Brain microvascular endothelial cell (primary cell): ENCODE results near the gene RUFY1.
"Not testable (repeated sequence)": the region's sequence is repeated elsewhere in the genome, so short reads cannot be mapped to it uniquely, and the experiment has no call there.

Experiments used
- DNase-seq: peaks from one replicate; pipeline ENCODE4 v3.0.0-alpha.2; 2020
- H3K27ac ChIP-seq: fragments of 250-450 bp; sonication (Bioruptor Pico); 2 replicates; pipeline ENCODE4 v1.5.1; 2020; ENCODE audit warnings: mild to moderate bottlenecking, moderate library complexity
- H3K27me3 ChIP-seq: fragments of 250-450 bp; sonication (Bioruptor Pico); replicated peaks from 2 replicates; pipeline ENCODE4 v1.5.1; 2020; ENCODE audit warnings: mild to moderate bottlenecking
- H3K36me3 ChIP-seq: fragments of 250-450 bp; sonication (Bioruptor Pico); replicated peaks from 2 replicates; pipeline ENCODE4 v1.5.1; 2020; ENCODE audit warnings: mild to moderate bottlenecking
- H3K4me3 ChIP-seq: 2 replicates; pipeline ENCODE4 v1.5.1; 2011; ENCODE audit warnings: low read depth, mild to moderate bottlenecking, control low read depth, low read length, moderate library complexity
- CTCF ChIP-seq: IDR thresholded peaks from 2 replicates; pipeline ENCODE4 v1.5.1; 2011; ENCODE audit warnings: low read depth, mild to moderate bottlenecking, moderate library complexity, low read length, control low read depth, inconsistent platforms; ENCODE audit errors: missing control alignments
- in situ Hi-C: cut with HindIII; loops from 2 replicates; pipeline ENCODE4 v1.10.0; 2017; ENCODE audit warnings: low sequenced_read_pairs, low pct_ligation_motif_present

The RUFY1 gene

GRCh38 chr5:179542170-179542569, 8.2 kb upstream of the RUFY1 start:
- H3K36me3 ChIP-seq, result no peaks in the 10 kb centered on the region
- no peak overlapping the region for H3K4me3 ChIP-seq
- no peak for TF ChIP-seq CTCF
- H3K27me3 ChIP-seq, result no peaks in the 10 kb centered on the region
- in situ Hi-C loops, result no loop called here
- no peak for DNase-seq
- H3K27ac ChIP-seq, result no peak overlapping the region

- H3K4me3 ChIP-seq, H3K27me3 ChIP-seq, H3K27ac ChIP-seq, H3K36me3 ChIP-seq, DNase-seq, in situ Hi-C loops: not testable (repeated sequence)
These were observed 7.1 kb upstream of the RUFY1 start for GRCh38 chr5:179543275-179543674.

GRCh38 chr5:179553006-179553405, 2.7 kb downstream of the RUFY1 start:
- no peak overlapping the region for H3K27ac ChIP-seq
- no peak overlapping the region for H3K4me3 ChIP-seq
- no peak for DNase-seq
- H3K27me3 ChIP-seq, result no peaks in the 10 kb centered on the region
- TF ChIP-seq CTCF, result no peak
- H3K36me3 ChIP-seq, result no peaks in the 10 kb centered on the region
- in situ Hi-C loops, result no loop called here

- no peak for TF ChIP-seq CTCF
- H3K27me3 ChIP-seq, result no peaks in the 10 kb centered on the region
- H3K27ac ChIP-seq, result peak overlapping the region; percentile 71
- H3K4me3 ChIP-seq, result no peak overlapping the region
- no peaks in the 10 kb centered on the region for H3K36me3 ChIP-seq
- in situ Hi-C loops, result no loop called here
- peak; percentile 72 for DNase-seq
These were observed 3.5 kb downstream of the RUFY1 start for GRCh38 chr5:179553875-179554274.

- in situ Hi-C loops, result no loop called here
- DNase-seq, result no peak
These were observed 4.6 kb downstream of the RUFY1 start for GRCh38 chr5:179554981-179555380.

GRCh38 chr5:179558261-179558799, 8.0 kb downstream of the RUFY1 start:
- DNase-seq, H3K27ac ChIP-seq, H3K27me3 ChIP-seq, in situ Hi-C loops, H3K4me3 ChIP-seq: not testable (repeated sequence)
- peaks cover 13% of the 10 kb centered on the region for H3K36me3 ChIP-seq

More at GRCh38 chr5:179554981-179555380, 4.6 kb downstream of the RUFY1 start:
- Histone ChIP-seq H3K27me3 (no peaks in the 10 kb centered on the region), H3K36me3 (no peaks in the 10 kb centered on the region), H3K4me3 (no peak overlapping the region), H3K27ac (no peak overlapping the region)
- no peak for TF ChIP-seq CTCF

- peak; percentile 32 for DNase-seq
- H3K27ac ChIP-seq, result peak overlapping the region; percentile 65
- in situ Hi-C loops, result no loop called here
- no peaks in the 10 kb centered on the region for H3K27me3 ChIP-seq
- TF ChIP-seq CTCF, result no peak
- peaks cover 16% of the 10 kb centered on the region for H3K36me3 ChIP-seq
- H3K4me3 ChIP-seq, result peak overlapping the region; percentile 81
These were observed 8.6 kb downstream of the RUFY1 start for GRCh38 chr5:179558932-179559283.
